ENCODE measurements around the gene TEKT2.

GRCh38 chr1:36112823-36113222 is 28.9 kb downstream of the TEKT2 start:
- TF ChIP-seq CTCF (IDR thresholded peaks at IDR 0.05) (no peak), POLR2A (IDR thresholded peaks at IDR 0.05) (no peak)
